ENCODE measurements around the gene SYNGR1.

Gene SYNGR1

GRCh38 chr22:39349967-39350726 lies at the start of gene SYNGR1:
TSS of gene SYNGR1 (plus strand) at chr22:39349991. CDS start at chr22:39350011, 20 bp downstream.
- peak within 1 kb of the TSS; percentile 26 to 95 (median 91); a peak in 21 of 22 replicates for H3K27ac ChIP-seq
- H3K9me3 ChIP-seq (replicated peaks in 1 of 11): no peaks in the 10 kb centered on the region
- H3K27me3 ChIP-seq: no peaks in the 10 kb centered on the region
- H3K4me1 ChIP-seq: peaks cover 42 to 73% (median 71%) of the 10 kb centered on the region in 10 experiments
- H3K4me2 ChIP-seq: peak within 1 kb of the TSS; percentile 91 to 100 (median 96)
- H3K36me3 ChIP-seq: peaks cover 0 to 3% (median 0%) of the 10 kb centered on the region in 11 experiments; a peak in 1 of 22 replicates
- peak within 1 kb of the TSS; percentile 83 to 97 (median 93) for H3K9ac ChIP-seq
- no peak for TF ChIP-seq Cebpa-rat (IDR thresholded peaks at IDR 0.05)
- peak within 1 kb of the TSS; percentile 70 to 94 (median 84) for H3K4me3 ChIP-seq
- peaks cover 0 to 47% (median 34%) of the 10 kb centered on the region in 11 experiments; a peak in 17 of 22 replicates for H4K20me1 ChIP-seq

GRCh38 chr22:39300186-39300830 lies 49.5 kb upstream of the SYNGR1 start:
- H3K27me3 ChIP-seq: no peaks in the 10 kb centered on the region
- peak overlapping the region; percentile 56 to 96 (median 83) for H3K4me2 ChIP-seq
- no peaks in the 10 kb centered on the region for H3K9me3 ChIP-seq (replicated peaks in 1 of 11)
- peak overlapping the region in 8 of 11 experiments; percentile 22 to 72 (median 60); a peak in 14 of 22 replicates for H3K27ac ChIP-seq
- peak overlapping the region in 5 of 10 experiments; percentile 21 to 45 (median 33); a peak in 7 of 20 replicates for H3K4me3 ChIP-seq
- H4K20me1 ChIP-seq: peaks cover 0 to 44% (median 10%) of the 10 kb centered on the region in 11 experiments; a peak in 13 of 22 replicates
- no peak for TF ChIP-seq Cebpa-rat (IDR thresholded peaks at IDR 0.05)
- H3K9ac ChIP-seq: peak overlapping the region in 10 of 11 experiments; percentile 14 to 64 (median 41); a peak in 12 of 22 replicates
- peaks cover 29 to 53% (median 41%) of the 10 kb centered on the region in 10 experiments for H3K4me1 ChIP-seq
- no peaks in the 10 kb centered on the region for H3K36me3 ChIP-seq

GRCh38 chr22:39301108-39301507 lies 48.7 kb upstream of the SYNGR1 start:
- Histone ChIP-seq H3K36me3 (peaks cover 0 to 3% (median under 1%) of the 10 kb centered on the region in 11 experiments; a peak in 4 of 22 replicates), H3K27ac (no peak overlapping the region), H3K4me3 (no peak overlapping the region), H3K4me2 (peak overlapping the region in 9 of 11 experiments; percentile 71 to 96 (median 87); a peak in 16 of 22 replicates), H3K9ac (no peak overlapping the region), H3K9me3 (replicated peaks in 1 of 11) (no peaks in the 10 kb centered on the region), H4K20me1 (peaks cover 0 to 45% (median 11%) of the 10 kb centered on the region in 11 experiments; a peak in 15 of 22 replicates), H3K4me1 (peaks cover 29 to 53% (median 41%) of the 10 kb centered on the region in 10 experiments), H3K27me3 (no peaks in the 10 kb centered on the region)
- no peak for TF ChIP-seq Cebpa-rat (IDR thresholded peaks at IDR 0.05)

GRCh38 chr22:39301926-39302325 lies 47.9 kb upstream of the SYNGR1 start:
- no peak overlapping the region for H3K4me3 ChIP-seq
- no peaks in the 10 kb centered on the region for H3K9me3 ChIP-seq (replicated peaks in 1 of 11)
- TF ChIP-seq Cebpa-rat (IDR thresholded peaks at IDR 0.05): no peak
- no peak overlapping the region for H3K27ac ChIP-seq
- H3K27me3 ChIP-seq: no peaks in the 10 kb centered on the region
- peaks cover 29 to 45% (median 40%) of the 10 kb centered on the region in 10 experiments for H3K4me1 ChIP-seq
- H4K20me1 ChIP-seq: peaks cover 0 to 53% (median 19%) of the 10 kb centered on the region in 11 experiments; a peak in 16 of 22 replicates
- H3K36me3 ChIP-seq: peaks cover 0 to 11% (median 8%) of the 10 kb centered on the region in 11 experiments; a peak in 17 of 22 replicates
- no peak overlapping the region for H3K9ac ChIP-seq
- H3K4me2 ChIP-seq: no peak overlapping the region

GRCh38 chr22:39302431-39302960 lies 47.3 kb upstream of the SYNGR1 start:
- H3K4me3 ChIP-seq: no peak overlapping the region
- no peaks in the 10 kb centered on the region for H3K27me3 ChIP-seq
- no peak for TF ChIP-seq Cebpa-rat (IDR thresholded peaks at IDR 0.05)
- peaks cover 0 to 59% (median 25%) of the 10 kb centered on the region in 11 experiments; a peak in 16 of 22 replicates for H4K20me1 ChIP-seq
- no peak overlapping the region for H3K9ac ChIP-seq
- no peaks in the 10 kb centered on the region for H3K9me3 ChIP-seq (replicated peaks in 1 of 11)
- no peak overlapping the region for H3K27ac ChIP-seq
- peaks cover 0 to 17% (median 14%) of the 10 kb centered on the region in 11 experiments; a peak in 19 of 22 replicates for H3K36me3 ChIP-seq
- no peak overlapping the region for H3K4me2 ChIP-seq
- peaks cover 23 to 42% (median 35%) of the 10 kb centered on the region in 10 experiments for H3K4me1 ChIP-seq

GRCh38 chr22:39303358-39303757 lies 46.4 kb upstream of the SYNGR1 start:
- no peak overlapping the region for H3K27ac ChIP-seq
- no peak overlapping the region for H3K9ac ChIP-seq
- no peak overlapping the region for H3K4me3 ChIP-seq
- peaks cover 15 to 41% (median 29%) of the 10 kb centered on the region in 10 experiments for H3K4me1 ChIP-seq
- no peak overlapping the region for H3K4me2 ChIP-seq
- H3K36me3 ChIP-seq: peaks cover 3 to 25% (median 23%) of the 10 kb centered on the region in 11 experiments; a peak in 20 of 22 replicates
- TF ChIP-seq Cebpa-rat (IDR thresholded peaks at IDR 0.05): no peak
- H3K27me3 ChIP-seq: no peaks in the 10 kb centered on the region
- H4K20me1 ChIP-seq: peaks cover 0 to 65% (median 33%) of the 10 kb centered on the region in 11 experiments; a peak in 17 of 22 replicates
- H3K9me3 ChIP-seq (replicated peaks in 1 of 11): no peaks in the 10 kb centered on the region

- Histone ChIP-seq H3K4me3 (no peak overlapping the region), H3K9ac (no peak overlapping the region), H3K36me3 (peaks cover 8 to 33% (median 29%) of the 10 kb centered on the region in 11 experiments; a peak in 20 of 22 replicates), H4K20me1 (peaks cover 0 to 67% (median 40%) of the 10 kb centered on the region in 11 experiments; a peak in 18 of 22 replicates), H3K9me3 (replicated peaks in 1 of 11) (no peaks in the 10 kb centered on the region), H3K27me3 (no peaks in the 10 kb centered on the region), H3K4me2 (no peak overlapping the region), H3K27ac (no peak overlapping the region), H3K4me1 (peaks cover 19 to 47% (median 33%) of the 10 kb centered on the region in 10 experiments)
- TF ChIP-seq Cebpa-rat (IDR thresholded peaks at IDR 0.05): no peak
Measured at GRCh38 chr22:39303892-39304671, 45.7 kb upstream of the SYNGR1 start.

Data from BLaER1 treated with 17β-estradiol and CSF1 and Interleukin-3, amounts not matched to agents 10 nM and 100 nM (cell line).